ENCODE results near the gene FRS2. TPM values are rescaled to one million over a fixed set of nuclear protein-coding genes. Genes with fewer than 3 reads are reported as not detected.

FRS2 gene
- total RNA-seq, 6 donors from 2014 or later: 14.3 to 54.1 (median 24.7) TPM

- TF ChIP-seq POLR2AphosphoS5 (IDR thresholded peaks at IDR 0.05) (no peak), CTCF (IDR thresholded peaks at IDR 0.05) (no peak), POLR2A (IDR thresholded peaks at IDR 0.05) (no peak), EP300 (IDR thresholded peaks at IDR 0.05) (no peak)
- H3K4me1 ChIP-seq: peaks cover 22 to 32% (median 30%) of the 10 kb centered on the region in 4 donors
Observed at GRCh38 chr12:69479675-69480074, 9.5 kb downstream of the FRS2 start.

GRCh38 chr12:69480698-69481097, 10.5 kb downstream of the FRS2 start:
- Histone ChIP-seq H3K27me3 (no peaks in the 10 kb centered on the region), H3K4me1 (peaks cover 14 to 28% (median 20%) of the 10 kb centered on the region in 4 donors), H3K27ac (no peak overlapping the region), H3K36me3 (no peaks in the 10 kb centered on the region), H3K4me3 (no peak overlapping the region), H3K9me3 (no peaks in the 10 kb centered on the region)
- 92 to 97% methylated on average over 4 of the region's 4 CpGs for WGBS, 2 donors
- no peak for ATAC-seq (ENCODE audit: low FRiP score in 2 of 2)
- TF ChIP-seq POLR2A (IDR thresholded peaks at IDR 0.05) (no peak), POLR2AphosphoS5 (IDR thresholded peaks at IDR 0.05) (no peak), CTCF (IDR thresholded peaks at IDR 0.05) (no peak)
- DNase-seq: no peak

More at GRCh38 chr12:69479675-69480074, 9.5 kb downstream of the FRS2 start:
- DNase-seq (no peak), ATAC-seq (ENCODE audit: low FRiP score in 2 of 2) (no peak)
- no peaks in the 10 kb centered on the region for H3K9me3 ChIP-seq
- 95 to 100% methylated on average over 2 of the region's 2 CpGs for WGBS, 2 donors
- no peaks in the 10 kb centered on the region for H3K27me3 ChIP-seq
- H3K36me3 ChIP-seq: no peaks in the 10 kb centered on the region
- no peak overlapping the region for H3K4me3 ChIP-seq
- H3K27ac ChIP-seq: no peak overlapping the region

GRCh38 chr12:69481133-69481532, 10.9 kb downstream of the FRS2 start:
- Histone ChIP-seq H3K27ac (no peak overlapping the region), H3K27me3 (no peaks in the 10 kb centered on the region), H3K9me3 (no peaks in the 10 kb centered on the region), H3K36me3 (no peaks in the 10 kb centered on the region), H3K4me3 (no peak overlapping the region), H3K4me1 (peaks cover 14 to 24% (median 17%) of the 10 kb centered on the region in 4 donors)
- DNase-seq (no peak), ATAC-seq (ENCODE audit: low FRiP score in 2 of 2) (no peak)
- TF ChIP-seq POLR2AphosphoS5 (IDR thresholded peaks at IDR 0.05) (no peak), POLR2A (IDR thresholded peaks at IDR 0.05) (no peak), CTCF (IDR thresholded peaks at IDR 0.05) (no peak), EP300 (IDR thresholded peaks at IDR 0.05) (no peak)

GRCh38 chr12:69483700-69484099, 13.5 kb downstream of the FRS2 start:
- 64 to 87% methylated on average over 1 of the region's 1 CpG for WGBS, 2 donors
- no peak for DNase-seq
- Histone ChIP-seq H3K9me3 (peaks cover 0 to 6% (median 0%) of the 10 kb centered on the region in 4 donors), H3K4me1 (peaks cover 8 to 15% (median 14%) of the 10 kb centered on the region in 4 donors), H3K27ac (no peak overlapping the region), H3K36me3 (peaks cover 0 to 6% (median 0%) of the 10 kb centered on the region in 4 donors), H3K4me3 (no peak overlapping the region), H3K27me3 (no peaks in the 10 kb centered on the region)
- no peak for TF ChIP-seq POLR2AphosphoS5 (IDR thresholded peaks at IDR 0.05)
- TF ChIP-seq CTCF (IDR thresholded peaks at IDR 0.05): no peak
- no peak for TF ChIP-seq POLR2A (IDR thresholded peaks at IDR 0.05)
- TF ChIP-seq EP300 (IDR thresholded peaks at IDR 0.05): no peak
- no peak for ATAC-seq (ENCODE audit: low FRiP score in 2 of 2)

GRCh38 chr12:69484428-69484827, 14.2 kb downstream of the FRS2 start:
- H3K27ac ChIP-seq: no peak overlapping the region
- no peak for DNase-seq
- no peak for ATAC-seq (ENCODE audit: low FRiP score in 2 of 2)
- TF ChIP-seq EP300 (IDR thresholded peaks at IDR 0.05) (no peak), POLR2A (IDR thresholded peaks at IDR 0.05) (no peak), CTCF (IDR thresholded peaks at IDR 0.05) (no peak), POLR2AphosphoS5 (IDR thresholded peaks at IDR 0.05) (no peak)
- WGBS, 2 donors: 30 to 39% methylated on average over 2 of the region's 2 CpGs
- peaks cover 0 to 6% (median 0%) of the 10 kb centered on the region in 4 donors for H3K9me3 ChIP-seq
- peaks cover 0 to 6% (median 0%) of the 10 kb centered on the region in 4 donors for H3K36me3 ChIP-seq
- peaks cover 8 to 15% (median 14%) of the 10 kb centered on the region in 4 donors for H3K4me1 ChIP-seq
- no peaks in the 10 kb centered on the region for H3K27me3 ChIP-seq
- no peak overlapping the region for H3K4me3 ChIP-seq
